Duodenal mucosa (tissue), 2 donors: ENCODE results near the gene CFAP74.

Experiments used
- H3K27ac ChIP-seq: one replicate; pipeline ENCODE4 v1.7.0; 2013; ENCODE audit warnings: low read depth, low read length
- H3K27me3 ChIP-seq, 2 donors: one replicate each; pipeline ENCODE4 v1.7.0; 2013; ENCODE audit warnings: low read length in 2 of 2, control low read depth in 1 of 2; ENCODE audit not compliant: insufficient read depth in 2 of 2, control insufficient read depth in 1 of 2
- H3K36me3 ChIP-seq, 2 donors: one replicate each; pipeline ENCODE4 v1.7.0; 2013; ENCODE audit warnings: low read length in 2 of 2, control low read depth in 1 of 2; ENCODE audit not compliant: insufficient read depth in 2 of 2, control insufficient read depth in 1 of 2
- H3K4me1 ChIP-seq, 2 donors: one replicate each; pipeline ENCODE4 v1.7.0; 2013; ENCODE audit warnings: low read length in 2 of 2, control low read depth in 1 of 2; ENCODE audit not compliant: insufficient read depth in 2 of 2, control insufficient read depth in 1 of 2
- H3K4me3 ChIP-seq, 2 donors: one replicate each; pipeline ENCODE4 v1.7.0; 2013; ENCODE audit warnings: low read length in 2 of 2, low read depth in 1 of 2
- H3K9ac ChIP-seq, 2 donors: one replicate each; pipeline ENCODE4 v1.7.0; 2013; ENCODE audit warnings: low read length in 2 of 2, low read depth in 1 of 2
- H3K9me3 ChIP-seq, 2 donors: one replicate each; pipeline ENCODE4 v1.7.0; 2013; ENCODE audit warnings: low read length in 2 of 2, control low read depth in 1 of 2; ENCODE audit not compliant: control insufficient read depth in 1 of 2

The CFAP74 gene

GRCh38 chr1:1874901-1875300 is 128.7 kb downstream of the CFAP74 start:
- H3K4me1 ChIP-seq = peaks cover 50 to 61% of the 10 kb centered on the region in 2 donors

GRCh38 chr1:1873186-1873585 is 130.4 kb downstream of the CFAP74 start:
- Histone ChIP-seq H3K9ac (no peak overlapping the region), H3K36me3 (peaks cover 3 to 34% of the 10 kb centered on the region in 2 donors), H3K27me3 (no peaks in the 10 kb centered on the region), H3K27ac (no peak overlapping the region), H3K9me3 (no peaks in the 10 kb centered on the region), H3K4me1 (peaks cover 43 to 55% of the 10 kb centered on the region in 2 donors), H3K4me3 (no peak overlapping the region)

More at GRCh38 chr1:1874901-1875300, 128.7 kb downstream of the CFAP74 start:
- peaks cover 7 to 42% of the 10 kb centered on the region in 2 donors for H3K36me3 ChIP-seq
- no peaks in the 10 kb centered on the region for H3K27me3 ChIP-seq
- no peak overlapping the region for H3K4me3 ChIP-seq
- no peak overlapping the region for H3K9ac ChIP-seq
- no peak overlapping the region for H3K27ac ChIP-seq
- H3K9me3 ChIP-seq = no peaks in the 10 kb centered on the region

- no peak overlapping the region for H3K27ac ChIP-seq
- H3K4me3 ChIP-seq = no peak overlapping the region
- peaks cover 3 to 31% of the 10 kb centered on the region in 2 donors for H3K36me3 ChIP-seq
- no peaks in the 10 kb centered on the region for H3K9me3 ChIP-seq
- peaks cover 41 to 52% of the 10 kb centered on the region in 2 donors for H3K4me1 ChIP-seq
- H3K9ac ChIP-seq = peak overlapping the region in 1 of 2 donors; percentile 32
- H3K27me3 ChIP-seq = no peaks in the 10 kb centered on the region
Measured at GRCh38 chr1:1872329-1872994, 131.1 kb downstream of the CFAP74 start.
